H9 (cell line): ENCODE measurements around the gene COIL. TPM values are rescaled to one million over a fixed set of nuclear protein-coding genes. Genes with fewer than 3 reads are reported as not detected.

ENCODE experiments used
- DNase-seq: peaks from one replicate; pipeline ENCODE4 v3.0.0-alpha.2; 2017
- H2AFZ ChIP-seq: one replicate; pipeline ENCODE4 v1.6.1; 2013; ENCODE audit warnings: mild to moderate bottlenecking, low read length, control low read depth, moderate library complexity
- H2AK5ac ChIP-seq: 2 replicates; pipeline ENCODE4 v1.6.1; 2013; ENCODE audit warnings: low read length, control low read depth, mixed read lengths; ENCODE audit not compliant: insufficient read length
- H2BK120ac ChIP-seq: one replicate; pipeline ENCODE4 v1.6.1; 2013; ENCODE audit warnings: low read depth, mild to moderate bottlenecking, low read length, control low read depth, inconsistent platforms; ENCODE audit not compliant: poor library complexity, severe bottlenecking
- H2BK12ac ChIP-seq: 2 replicates; pipeline ENCODE4 v1.6.1; 2013; ENCODE audit warnings: low read length, control low read depth, mixed read lengths, low read depth; ENCODE audit not compliant: insufficient read length
- H2BK15ac ChIP-seq: 2 replicates; pipeline ENCODE4 v1.6.1; 2013; ENCODE audit warnings: low read depth, low read length, control low read depth
- H2BK20ac ChIP-seq: one replicate; pipeline ENCODE4 v1.6.1; 2013; ENCODE audit warnings: low read depth, mild to moderate bottlenecking, low read length, control low read depth, inconsistent platforms; ENCODE audit not compliant: poor library complexity, severe bottlenecking
- H2BK5ac ChIP-seq: 2 replicates; pipeline ENCODE4 v1.6.1; 2013; ENCODE audit warnings: low read length, control low read depth, mixed read lengths; ENCODE audit not compliant: insufficient read length
- H3K14ac ChIP-seq: 2 replicates; pipeline ENCODE4 v1.6.1; 2013; ENCODE audit warnings: low read length, control low read depth; ENCODE audit not compliant: insufficient read depth
- H3K18ac ChIP-seq: 2 replicates; pipeline ENCODE4 v1.6.1; 2013; ENCODE audit warnings: low read depth, mild to moderate bottlenecking, mixed read lengths, low read length, control low read depth; ENCODE audit not compliant: insufficient read length
- H3K23ac ChIP-seq: 2 replicates; pipeline ENCODE4 v1.6.1; 2013; ENCODE audit warnings: low read length, control low read depth, mixed read lengths, low read depth; ENCODE audit not compliant: insufficient read length
- H3K23me2 ChIP-seq: 2 replicates; pipeline ENCODE4 v1.6.1; 2013; ENCODE audit warnings: low read depth, mild to moderate bottlenecking, mixed read lengths, low read length, control low read depth; ENCODE audit not compliant: insufficient read length, poor library complexity, severe bottlenecking
- H3K27ac ChIP-seq: 2 replicates; pipeline ENCODE4 v1.5.1; 2013; ENCODE audit warnings: low read length, control low read depth, mixed read lengths, low read depth; ENCODE audit not compliant: insufficient read length
- H3K27me3 ChIP-seq: 2 replicates; pipeline ENCODE4 v1.6.1; 2013; ENCODE audit warnings: low read length, control low read depth, inconsistent platforms; ENCODE audit not compliant: insufficient read depth
- H3K4ac ChIP-seq: 2 replicates; pipeline ENCODE4 v1.6.1; 2013; ENCODE audit warnings: low read depth, mild to moderate bottlenecking, control low read depth, inconsistent platforms, low read length, moderate library complexity
- H3K4me1 ChIP-seq: 2 replicates; pipeline ENCODE4 v1.6.1; 2013; ENCODE audit warnings: low read length, control low read depth, inconsistent platforms; ENCODE audit not compliant: insufficient read depth
- H3K4me2 ChIP-seq: 2 replicates; pipeline ENCODE4 v1.6.1; 2013; ENCODE audit warnings: low read length, control low read depth, mixed read lengths; ENCODE audit not compliant: insufficient read length, insufficient read depth
- H3K56ac ChIP-seq: 2 replicates; pipeline ENCODE4 v1.6.1; 2013; ENCODE audit warnings: low read depth, mild to moderate bottlenecking, mixed read lengths, low read length, control low read depth; ENCODE audit not compliant: insufficient read length
- H3K79me1 ChIP-seq: 2 replicates; pipeline ENCODE4 v1.6.1; 2013; ENCODE audit warnings: low read depth, mild to moderate bottlenecking, moderate library complexity, low read length, control low read depth, inconsistent platforms; ENCODE audit not compliant: insufficient read depth, poor library complexity, severe bottlenecking
- H3K79me2 ChIP-seq: 2 replicates; pipeline ENCODE4 v1.6.1; 2013; ENCODE audit warnings: low read length, control low read depth, inconsistent platforms; ENCODE audit not compliant: insufficient read depth
- H3K9ac ChIP-seq: 2 replicates; pipeline ENCODE4 v1.6.1; 2013; ENCODE audit warnings: low read length, control low read depth, mixed read lengths; ENCODE audit not compliant: insufficient read length; ENCODE audit errors: extremely low read depth
- H3K9me3 ChIP-seq: one replicate; pipeline ENCODE4 v1.6.1; 2013; ENCODE audit warnings: low read depth, low read length, inconsistent platforms; ENCODE audit not compliant: control insufficient read depth
- H3T11ph ChIP-seq: one replicate; pipeline ENCODE4 v1.6.1; 2013; ENCODE audit warnings: mild to moderate bottlenecking, low read length, control low read depth, inconsistent platforms
- H4K20me1 ChIP-seq: one replicate; pipeline ENCODE4 v1.6.1; 2013; ENCODE audit not compliant: control insufficient read depth, insufficient read length, insufficient read depth
- H4K5ac ChIP-seq: 2 replicates; pipeline ENCODE4 v1.6.1; 2013; ENCODE audit warnings: low read depth, mild to moderate bottlenecking, mixed read lengths, low read length, control low read depth; ENCODE audit not compliant: insufficient read length
- H4K8ac ChIP-seq: replicated peaks from 2 replicates; pipeline ENCODE4 v1.6.1; 2013; ENCODE audit warnings: low read length, control low read depth, mixed read lengths, low read depth; ENCODE audit not compliant: insufficient read length
- H4K91ac ChIP-seq: 2 replicates; pipeline ENCODE4 v1.6.1; 2013; ENCODE audit warnings: low read depth, mild to moderate bottlenecking, moderate library complexity, mixed read lengths, low read length, control low read depth; ENCODE audit not compliant: insufficient read length
- H3K27ac Mint-ChIP-seq, 3 experiments: 2 replicates in 2 of 3; 3 replicates in 1 of 3; pipeline ENCODE4 v1.8.0; 2020 to 2021; ENCODE audit warnings: mixed read lengths in 3 of 3, mild to moderate bottlenecking in 1 of 3, moderate library complexity in 1 of 3
- H3K27me3 Mint-ChIP-seq: 2 replicates; pipeline ENCODE4 v1.8.0; 2021; ENCODE audit warnings: low read depth, mild to moderate bottlenecking, moderate library complexity, mixed read lengths
- H3K36me3 Mint-ChIP-seq, 3 experiments: 2 replicates in 2 of 3; 3 replicates in 1 of 3; pipeline ENCODE4 v1.8.0; 2020 to 2021; ENCODE audit warnings: low read depth in 3 of 3, mixed read lengths in 3 of 3; ENCODE audit not compliant: insufficient read depth in 1 of 3
- H3K4me1 Mint-ChIP-seq, 2 experiments: 2 replicates each; pipeline ENCODE4 v1.8.0; 2020; ENCODE audit warnings: mixed read lengths in 2 of 2
- H3K4me3 Mint-ChIP-seq, 2 experiments: 2 replicates in 1 of 2; 3 replicates in 1 of 2; pipeline ENCODE4 v1.8.0; 2020 to 2021; ENCODE audit warnings: mild to moderate bottlenecking in 2 of 2, mixed read lengths in 2 of 2, moderate library complexity in 1 of 2
- H3K9me3 Mint-ChIP-seq, 2 experiments: 2 replicates in 1 of 2; 3 replicates in 1 of 2; pipeline ENCODE4 v1.8.0; 2020; ENCODE audit warnings: mild to moderate bottlenecking in 2 of 2, mixed read lengths in 2 of 2, moderate library complexity in 1 of 2
- CTCF ChIP-seq: fragments of 200-600 bp; sonication (generic); conservative IDR thresholded peaks from 3 replicates; pipeline ENCODE4 v1.8.0; 2021; ENCODE audit warnings: antibody characterized with exemption, mild to moderate bottlenecking
- WGBS: extraction: QIAGEN DNeasy Blood & Tissue Kit; methylation state at CpG from one replicate; pipeline ENCODE4 v1.1.7; 2013; ENCODE audit warnings: missing lambda C conversion rate, low lambda C conversion rate, mixed read lengths; ENCODE audit not compliant: insufficient read length; ENCODE audit errors: extremely low coverage; 5-methylcytosine and 5-hydroxymethylcytosine counted together
- total RNA-seq: library from RNA; stranded (reverse); gene quantifications from 2 replicates; pipeline ENCODE4 v1.2.1, GENCODE V29; 2021

The COIL gene
- total RNA-seq, 1 experiment from 2014 or later: 21.5 TPM

GRCh38 chr17:57002904-57003303 is 42.1 kb upstream of the COIL start:
- no peaks in the 10 kb centered on the region for H3K4me1 ChIP-seq
- no peak overlapping the region for H2BK20ac ChIP-seq
- no peaks in the 10 kb centered on the region for H3K9me3 ChIP-seq
- H2BK120ac ChIP-seq: no peak overlapping the region
- Mint-ChIP-seq H3K9me3 (no peaks in the 10 kb centered on the region), H3K36me3 (peaks cover 8 to 17% (median 12%) of the 10 kb centered on the region in 3 experiments; a peak in 5 of 7 replicates), H3K4me1 (no peaks in the 10 kb centered on the region; a peak in 2 of 4 replicates), H3K27me3 (no peaks in the 10 kb centered on the region; the same call in 1 of the 2 replicates), H3K27ac (peak overlapping the region; percentile 3 to 24 (median 15); a peak in 3 of 7 replicates), H3K4me3 (no peak overlapping the region)
- H3T11ph ChIP-seq: no peak overlapping the region
- no peaks in the 10 kb centered on the region for H4K20me1 ChIP-seq
- H3K23ac ChIP-seq: no peak overlapping the region
- H3K56ac ChIP-seq: no peak overlapping the region
- H3K14ac ChIP-seq: no peak overlapping the region; the same call in 1 of the 2 replicates
- no peak overlapping the region for H4K8ac ChIP-seq
- no peak overlapping the region for H3K27ac ChIP-seq
- H3K23me2 ChIP-seq: no peaks in the 10 kb centered on the region
- H4K5ac ChIP-seq: no peak overlapping the region
- H2BK15ac ChIP-seq: no peak overlapping the region
- no peaks in the 10 kb centered on the region for H3K27me3 ChIP-seq
- no peak overlapping the region for H3K4ac ChIP-seq
- H3K18ac ChIP-seq: no peak overlapping the region
- H4K91ac ChIP-seq: no peak overlapping the region
- no peak for TF ChIP-seq CTCF
- H2AFZ ChIP-seq: no peak overlapping the region
- WGBS: no CpG with 5 or more reads among the region's 5 CpGs
- H3K4me2 ChIP-seq: no peak overlapping the region
- no peaks in the 10 kb centered on the region for H3K79me1 ChIP-seq
- no peaks in the 10 kb centered on the region for H3K79me2 ChIP-seq
- H2BK5ac ChIP-seq: no peak overlapping the region
- no peak for DNase-seq
- H2BK12ac ChIP-seq: no peak overlapping the region
- H3K9ac ChIP-seq: no peak overlapping the region
- no peak overlapping the region for H2AK5ac ChIP-seq
